Esophagus mucosa (tissue), 1 donor: ENCODE results near the gene FHIT. TPM values are rescaled to one million over a fixed set of nuclear protein-coding genes. Genes with fewer than 3 reads are reported as not detected.
"Not testable (repeated sequence)": the region's sequence is repeated elsewhere in the genome, so short reads cannot be mapped to it uniquely, and the experiment has no call there.

Experiments
- ATAC-seq: fragments of 200-7000 bp; cut with Tn5 transposase; one replicate; pipeline ENCODE4 v1.9.1; 2020
- total RNA-seq: library from RNA; stranded (reverse); gene quantifications from one replicate; pipeline ENCODE4 v1.2.4, GENCODE V29; 2023
- donor health status: DM: yes; HTN: yes; CAD: no.

The FHIT gene
- total RNA-seq, 1 donor from 2014 or later: 10.5 TPM

DNA sequence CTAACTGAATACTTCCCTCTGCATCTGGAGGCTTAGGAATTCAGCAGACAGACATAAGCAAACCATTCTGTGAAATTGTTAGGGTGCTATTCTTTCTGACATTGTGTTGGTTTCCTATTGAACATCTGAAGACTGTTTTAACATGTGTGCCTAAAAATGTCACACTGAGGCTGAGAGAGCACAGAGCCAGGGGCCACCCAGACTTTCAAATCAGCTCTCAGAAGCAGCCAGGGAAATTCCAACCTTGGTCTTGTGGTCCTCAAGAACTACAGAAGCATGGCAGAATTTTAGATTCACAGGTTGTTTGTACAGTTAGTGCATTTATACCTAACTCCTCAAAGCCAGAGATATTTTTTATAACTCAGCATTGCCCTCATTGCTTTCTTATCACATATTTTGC lies 1272.3 kb downstream of the FHIT start:
- no peak for ATAC-seq

DNA sequence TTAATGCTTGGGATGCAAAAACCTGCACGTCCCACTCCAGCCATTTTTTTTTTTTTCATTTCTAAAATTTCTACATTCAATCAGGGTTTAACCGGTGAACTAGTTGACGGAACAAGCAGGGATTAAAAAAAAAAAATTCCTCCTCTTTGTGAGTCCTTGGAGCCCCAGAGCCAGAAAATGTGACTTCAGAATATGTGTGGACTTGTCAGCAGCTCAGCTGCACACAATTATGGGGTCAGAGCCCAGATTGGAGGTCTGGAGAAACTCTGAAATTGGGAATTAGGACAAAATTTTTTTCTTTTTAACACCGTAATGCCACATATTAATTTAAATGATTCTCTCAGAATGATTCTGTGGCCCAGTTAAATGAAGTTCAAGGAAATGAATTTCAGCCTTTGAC lies 1280.5 kb downstream of the FHIT start:
- no peak for ATAC-seq

DNA sequence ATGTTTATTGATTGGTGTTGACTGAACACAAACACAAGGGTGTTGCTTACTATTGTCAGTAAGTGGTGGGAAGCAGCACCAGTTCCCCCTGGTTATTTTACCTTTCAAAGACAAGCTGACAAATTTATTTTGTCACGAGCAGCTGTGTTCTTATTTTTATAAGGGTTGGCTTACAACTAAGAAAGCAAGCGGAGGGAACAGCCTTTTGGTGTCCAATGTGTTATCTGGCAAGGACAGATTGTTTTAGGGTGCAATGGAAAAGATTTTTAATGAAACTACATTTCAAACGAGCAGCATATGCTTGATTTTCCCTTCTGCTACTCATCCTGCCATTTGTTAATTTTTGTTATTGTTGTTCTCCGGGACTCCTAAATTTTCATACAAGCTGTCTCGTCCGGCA lies 1280.9 kb downstream of the FHIT start:
- ATAC-seq: no peak

DNA sequence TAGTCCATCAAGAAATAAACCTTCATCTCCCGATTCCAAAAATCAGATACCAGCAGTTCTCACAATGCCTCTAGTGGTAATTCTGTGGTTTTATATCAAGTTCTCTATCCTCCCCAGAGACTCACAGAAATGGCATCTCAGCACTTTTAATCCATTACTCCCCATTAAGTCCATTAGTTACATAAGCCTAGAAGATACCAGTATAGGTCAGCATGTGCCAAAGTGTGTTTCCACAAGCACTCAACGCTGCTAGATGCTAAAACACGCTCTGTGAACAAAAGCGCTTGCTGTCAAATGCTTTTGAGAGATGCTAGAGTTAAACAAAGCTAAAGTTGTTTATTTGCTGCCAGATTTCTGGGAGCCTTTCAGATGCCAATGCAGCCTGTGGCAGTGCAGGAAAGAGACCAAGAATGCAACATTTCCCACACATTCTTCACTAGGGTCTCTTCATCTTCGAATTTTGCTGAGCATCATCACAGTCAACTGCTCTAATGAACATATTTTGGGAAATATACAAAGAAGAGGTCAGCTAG lies 1282.7 kb downstream of the FHIT start:
- ATAC-seq: no peak

DNA sequence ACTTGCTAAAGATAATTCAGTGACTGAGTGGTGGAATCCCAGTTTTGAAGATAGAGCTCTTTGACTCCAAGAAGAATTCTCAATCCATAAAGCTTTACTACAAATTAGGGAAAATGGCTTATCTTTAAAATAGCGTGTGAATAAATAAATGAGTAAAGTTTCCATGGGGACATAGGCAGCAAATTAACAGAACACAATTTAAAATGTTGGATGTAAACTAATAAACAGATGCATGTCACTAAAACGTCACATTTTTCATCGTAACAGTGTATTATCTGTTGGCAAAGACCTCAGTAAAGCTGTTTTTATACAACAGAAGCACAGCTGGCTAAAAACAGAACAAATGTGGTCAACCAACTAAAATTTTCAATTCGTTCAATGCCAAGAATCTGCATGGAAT lies 1287.6 kb downstream of the FHIT start:
- ATAC-seq: no peak

DNA sequence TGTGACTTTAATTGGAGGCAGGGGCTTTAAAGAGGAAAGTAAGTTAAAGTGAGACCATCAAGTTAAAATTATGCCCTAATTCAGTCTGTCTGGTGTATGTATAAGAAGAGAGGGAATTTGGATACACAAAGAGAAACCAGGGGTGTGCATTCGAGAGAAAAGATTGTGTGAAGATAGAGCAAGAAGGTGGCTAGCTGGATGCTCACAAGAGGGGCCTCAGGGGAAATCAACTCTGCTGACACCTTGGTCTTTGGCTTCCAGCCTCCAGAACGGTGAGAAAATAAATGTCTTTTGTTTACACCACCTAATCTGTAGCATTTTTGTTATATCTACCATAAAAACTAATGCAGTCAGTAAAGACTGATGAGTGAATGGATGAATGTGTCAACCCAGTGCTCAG lies 1294.1 kb downstream of the FHIT start:
- ATAC-seq: no peak

DNA sequence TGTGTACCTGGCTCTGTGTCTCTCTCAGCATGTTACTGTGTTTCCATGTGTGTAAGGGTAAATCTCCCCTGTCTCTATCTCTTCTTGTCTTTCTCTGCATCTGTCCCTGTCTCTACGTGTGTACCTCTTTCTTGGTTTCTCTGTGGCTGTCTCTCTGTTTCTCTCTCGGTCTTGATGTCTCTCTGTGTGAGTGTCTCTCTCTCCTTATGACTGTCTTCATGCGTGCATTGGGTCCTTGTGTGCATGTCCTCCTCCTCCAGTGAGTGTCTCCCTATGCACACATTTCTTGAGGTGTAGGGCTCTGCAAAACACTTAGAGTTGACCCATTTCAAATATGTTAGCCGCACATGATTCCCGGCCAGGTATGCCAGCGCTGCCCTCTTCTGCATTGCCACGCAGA lies 1298.1 kb downstream of the FHIT start:
- ATAC-seq: no peak

DNA sequence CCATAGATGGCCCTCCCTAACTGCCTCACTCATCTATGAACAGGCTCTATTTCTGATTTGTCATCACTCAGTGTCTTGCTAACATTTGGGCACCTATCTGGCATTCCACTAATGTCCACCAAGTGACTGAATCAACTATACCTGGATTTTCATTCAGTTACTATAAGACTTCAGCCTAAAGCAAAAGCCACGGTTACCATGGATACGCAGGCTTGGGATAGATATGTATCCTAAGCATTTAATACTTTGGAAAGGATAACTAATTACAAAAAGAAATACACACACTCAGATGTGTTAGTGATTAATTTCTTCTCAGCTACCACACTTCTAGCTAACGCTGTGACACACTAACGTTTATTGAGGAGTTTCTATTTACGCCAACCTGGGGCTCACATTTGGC lies 1301.9 kb downstream of the FHIT start:
- no peak for ATAC-seq

DNA sequence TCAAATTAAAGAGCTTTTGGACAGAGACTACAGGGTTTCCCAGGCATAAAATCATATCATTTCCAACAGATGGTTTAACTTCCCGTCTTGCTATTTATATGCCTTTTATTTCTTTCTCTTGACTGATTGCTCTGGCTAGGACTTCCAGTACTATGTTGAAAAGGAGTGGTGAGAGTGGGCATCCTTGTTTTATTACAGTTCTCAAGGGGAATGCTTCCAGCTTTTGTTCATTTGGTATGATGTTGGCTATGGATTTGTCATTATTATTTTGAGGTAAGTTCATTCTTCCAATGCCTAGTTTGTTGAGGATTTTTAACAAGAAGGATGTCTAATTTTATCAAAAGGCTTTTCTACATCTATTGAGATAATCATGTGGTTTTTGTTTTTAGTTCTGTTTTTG lies 1304.9 kb downstream of the FHIT start:
- ATAC-seq: no peak

DNA sequence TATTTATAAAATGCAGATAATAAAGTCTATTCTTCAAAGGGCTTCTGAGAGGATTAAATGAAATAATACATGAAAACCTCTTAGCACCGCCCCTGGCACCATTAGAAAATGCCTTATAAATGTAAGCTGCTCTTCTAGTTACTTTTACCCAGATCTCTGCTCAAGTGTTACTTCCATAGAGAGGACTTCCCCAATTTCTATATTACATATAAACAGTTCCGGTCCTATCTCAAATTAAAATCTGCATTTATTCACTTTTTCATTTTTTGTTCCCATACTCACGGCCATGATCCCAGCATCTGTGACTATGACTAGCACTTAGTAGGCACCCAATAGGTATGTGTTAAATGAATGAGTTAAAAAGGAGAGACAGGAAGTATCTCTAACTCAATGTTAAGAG lies 1310.5 kb downstream of the FHIT start:
- ATAC-seq: no peak

DNA sequence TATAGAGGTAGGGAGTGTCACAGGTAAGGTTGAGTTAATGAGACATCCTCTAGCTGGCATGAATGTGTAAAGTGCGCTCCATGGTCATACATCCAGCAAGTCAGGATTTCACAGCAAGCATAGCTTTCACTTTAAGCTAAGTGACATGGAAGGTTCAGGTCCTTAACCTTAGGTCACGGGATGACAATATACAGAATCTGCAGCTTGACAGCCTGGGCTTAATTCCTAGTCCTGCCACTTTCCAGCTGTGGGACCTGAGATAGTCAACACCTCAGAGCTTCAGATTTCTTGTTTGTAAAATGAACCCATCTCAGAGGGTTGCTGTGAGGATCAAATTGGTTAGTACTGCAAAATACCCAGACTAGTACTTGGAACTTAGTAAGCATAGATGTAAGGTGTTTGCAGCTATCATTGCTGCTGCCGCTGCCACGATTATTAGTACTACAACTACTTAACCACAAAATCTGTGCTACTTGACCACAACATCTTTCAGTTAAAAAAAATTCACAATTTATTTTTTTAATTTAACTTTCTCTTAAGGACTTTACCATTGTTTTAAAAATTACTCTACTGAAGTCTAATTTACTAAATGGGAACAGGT lies 1311.3 kb downstream of the FHIT start:
- no peak for ATAC-seq

DNA sequence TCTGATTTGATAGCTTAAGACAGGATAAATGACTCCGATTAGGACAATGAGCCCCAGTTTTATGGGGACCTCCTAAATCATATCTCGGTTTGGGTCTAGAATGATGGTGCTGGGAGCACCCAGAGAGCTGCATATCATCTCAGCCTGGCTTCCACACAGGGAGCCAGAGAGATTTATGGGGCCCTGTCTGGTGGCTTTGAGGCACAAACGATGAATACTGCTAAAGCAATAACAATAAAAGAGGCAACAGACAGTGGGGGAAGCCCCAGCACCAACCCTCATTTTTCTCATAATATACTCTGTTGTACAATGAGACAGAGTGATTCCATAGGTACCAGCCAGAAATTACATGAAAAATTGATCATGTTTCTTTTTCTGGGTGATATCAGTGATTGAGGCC lies 1312.4 kb downstream of the FHIT start:
- no peak for ATAC-seq

DNA sequence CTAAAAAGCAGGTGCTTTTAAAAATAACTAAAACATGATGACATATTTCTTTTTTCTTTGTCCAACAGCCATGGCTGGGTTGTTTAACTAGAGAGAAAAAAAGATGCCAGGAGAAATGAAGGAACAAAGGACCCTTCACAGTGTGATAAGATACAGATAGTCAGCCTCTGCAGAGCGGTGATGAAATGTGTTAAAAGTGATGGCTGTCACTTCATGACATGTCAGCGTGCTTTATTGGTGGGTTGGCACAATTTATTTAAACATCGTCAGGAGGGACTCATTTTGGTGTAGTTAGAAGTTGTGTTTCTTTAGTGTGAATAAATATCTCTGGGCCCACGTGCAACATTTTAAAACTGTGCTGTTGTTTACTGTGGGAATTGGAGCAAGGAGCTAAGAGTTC lies 1314.1 kb downstream of the FHIT start:
- no peak for ATAC-seq

DNA sequence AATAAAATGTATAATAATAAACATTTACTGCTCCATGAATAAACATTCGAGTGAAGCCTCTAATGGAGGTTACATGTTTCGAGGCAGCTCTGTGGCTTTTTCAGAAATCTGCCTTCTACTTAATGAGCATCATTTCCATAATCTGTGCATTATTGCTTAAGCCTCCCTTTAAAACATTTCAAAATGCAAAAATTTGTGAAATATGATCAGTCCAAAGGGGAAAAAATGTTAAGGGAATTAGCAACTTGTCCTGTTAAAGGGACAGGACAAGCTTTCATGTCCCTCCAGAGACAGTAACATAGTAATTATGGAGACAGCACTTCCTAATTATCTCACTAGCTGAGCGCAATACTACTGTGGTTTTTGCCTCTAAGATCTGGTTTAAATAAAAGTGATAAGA lies 1314.8 kb downstream of the FHIT start:
- no peak for ATAC-seq

DNA sequence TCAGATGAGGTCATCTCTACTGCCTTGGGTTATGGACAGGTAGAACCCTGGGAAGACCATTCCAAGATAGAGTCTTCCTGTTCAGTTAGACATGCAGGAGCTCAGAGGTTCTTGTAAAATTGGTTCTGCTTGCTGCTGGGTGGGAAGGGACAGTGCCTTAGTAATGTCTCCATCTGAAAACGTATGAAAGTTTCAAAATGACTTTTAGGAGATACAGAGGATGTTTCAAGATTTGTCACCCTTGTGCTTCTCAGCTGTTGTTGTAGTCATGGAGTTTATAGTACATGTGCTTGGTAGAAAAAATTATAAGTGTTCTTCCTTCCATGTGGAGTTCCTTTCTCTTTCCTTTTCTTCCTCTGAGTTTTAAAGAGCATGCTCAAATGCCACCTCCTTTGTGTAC lies 1316.2 kb downstream of the FHIT start:
- no peak for ATAC-seq

DNA sequence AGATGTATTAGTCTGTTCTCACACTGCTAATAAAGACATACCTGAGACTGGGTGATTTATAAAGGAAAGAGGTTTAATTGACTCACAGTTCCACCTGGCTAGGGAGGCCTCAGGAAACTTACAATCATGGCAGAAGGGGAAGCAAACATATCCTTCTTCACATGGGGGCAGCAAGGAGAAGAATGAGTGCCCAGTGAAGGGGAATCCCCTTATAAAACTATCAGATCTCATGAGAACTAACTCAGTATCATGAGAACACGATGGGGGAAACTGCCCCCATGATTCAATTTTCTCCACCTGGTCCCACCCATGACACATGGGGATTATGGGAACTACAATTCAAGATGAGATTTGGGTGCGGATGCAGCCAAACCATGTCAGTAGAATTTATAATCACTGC lies 1316.7 kb downstream of the FHIT start:
- not testable (repeated sequence) for ATAC-seq

DNA sequence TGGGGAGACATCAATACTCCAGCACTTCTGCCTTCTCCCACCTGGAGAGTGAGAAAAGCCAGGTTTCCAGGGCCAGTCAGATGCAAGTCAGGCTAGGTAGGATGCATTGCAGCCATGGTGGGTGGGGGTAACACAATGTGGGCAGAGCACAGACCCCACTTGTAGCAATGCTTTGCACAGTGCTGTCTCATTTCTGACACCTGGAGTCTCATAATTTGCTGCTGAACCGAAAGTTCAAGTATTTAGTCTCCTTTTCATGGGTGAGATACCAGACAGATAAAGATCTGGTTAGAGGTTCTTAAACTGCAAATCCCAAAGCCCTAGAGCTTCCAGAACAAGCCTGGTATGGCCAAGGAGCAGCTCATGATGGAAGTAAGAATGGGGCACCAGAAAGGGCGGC lies 1321.1 kb downstream of the FHIT start:
- ATAC-seq: no peak

DNA sequence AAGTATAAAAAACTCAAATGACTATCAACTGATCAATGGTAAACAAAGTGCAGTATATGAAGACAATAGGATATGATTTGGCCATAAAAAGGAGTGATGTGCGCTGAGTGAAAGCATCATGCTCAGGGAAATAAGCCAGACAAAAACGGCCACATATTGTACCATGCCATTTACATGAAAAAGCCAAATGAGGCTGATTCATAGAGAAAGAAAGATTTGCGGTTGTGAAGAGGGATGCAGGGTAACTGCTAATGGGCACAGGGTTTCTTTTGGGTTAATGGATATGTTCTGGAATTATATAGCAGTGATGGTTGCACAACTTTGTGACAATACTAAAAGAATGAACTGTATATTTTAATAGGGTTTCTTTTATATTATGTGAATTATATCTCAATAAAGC lies 1324.2 kb downstream of the FHIT start:
- no peak for ATAC-seq

DNA sequence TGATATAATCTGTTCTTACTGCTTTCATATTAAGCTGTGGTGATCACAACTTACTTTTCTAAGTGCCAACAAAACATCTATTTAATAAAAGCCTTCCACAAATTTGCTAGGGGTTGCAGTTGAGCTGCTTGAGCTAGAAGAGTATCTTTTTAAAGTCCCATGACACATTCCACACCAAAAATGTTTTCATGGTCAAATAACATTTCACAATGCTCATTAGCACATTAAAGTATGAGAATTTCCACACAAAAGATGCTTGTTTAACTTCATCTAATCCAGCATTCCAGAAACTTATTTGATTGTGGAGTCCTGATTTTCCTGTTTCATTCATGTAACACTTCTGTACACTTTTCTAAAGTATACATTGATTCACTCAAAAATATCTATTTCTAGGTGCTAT lies 1325.3 kb downstream of the FHIT start:
- ATAC-seq: no peak

DNA sequence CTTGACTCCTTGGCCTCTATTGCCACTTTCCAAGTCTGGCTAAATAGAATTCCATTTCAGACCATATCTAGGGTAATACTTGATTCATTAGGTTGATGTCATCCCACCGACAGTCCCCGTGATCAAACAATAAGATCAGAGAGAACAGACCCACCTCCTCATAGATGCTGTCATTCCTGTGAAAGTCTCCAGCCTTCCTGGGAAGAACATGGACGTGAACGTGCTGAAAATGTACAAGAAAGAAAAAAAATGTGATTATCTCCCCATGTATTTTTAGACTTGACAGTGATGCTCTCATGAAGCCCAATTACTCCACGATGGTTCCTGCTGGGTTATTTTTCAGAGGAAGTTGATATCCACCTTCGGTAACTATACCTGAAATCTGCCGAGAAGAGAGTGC lies 1329.1 kb downstream of the FHIT start:
- ATAC-seq: no peak

DNA sequence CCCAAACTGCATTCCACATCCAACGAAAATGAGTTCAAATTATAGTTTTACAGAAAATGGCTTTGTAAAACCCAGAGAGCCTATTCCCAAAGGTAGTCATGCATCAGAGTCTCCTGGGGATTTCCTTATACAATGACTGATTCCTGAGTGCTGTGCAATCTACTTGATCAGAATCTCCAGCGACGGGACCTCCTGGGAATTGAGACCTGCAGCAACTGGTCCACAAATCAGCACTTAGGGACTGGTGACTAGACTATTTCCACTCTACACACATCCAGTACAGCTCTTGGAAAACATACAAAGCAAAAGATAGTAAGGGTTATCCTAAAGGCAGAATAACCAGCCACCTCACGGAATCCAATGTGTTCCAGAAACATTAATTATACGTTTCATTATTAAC lies 1330.4 kb downstream of the FHIT start:
- ATAC-seq: no peak

DNA sequence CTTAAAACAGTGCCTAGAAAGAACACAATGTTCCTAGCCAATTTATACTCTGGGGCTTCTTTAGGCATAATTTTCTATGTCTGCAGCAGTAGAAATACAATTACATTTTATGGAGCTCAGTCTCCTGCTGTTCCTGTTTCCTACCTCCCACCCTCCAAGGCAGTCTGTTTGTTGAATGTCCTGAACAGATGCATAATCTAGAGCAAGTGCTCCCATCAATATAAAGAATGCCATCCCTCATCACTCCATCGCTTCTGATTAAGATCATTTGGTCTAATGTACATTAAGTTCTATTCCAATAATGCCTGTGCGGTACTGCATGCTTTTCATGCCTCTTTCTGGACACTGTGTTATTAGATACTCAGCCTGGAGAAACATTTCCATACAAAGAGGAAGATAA lies 1331.7 kb downstream of the FHIT start:
- no peak for ATAC-seq

DNA sequence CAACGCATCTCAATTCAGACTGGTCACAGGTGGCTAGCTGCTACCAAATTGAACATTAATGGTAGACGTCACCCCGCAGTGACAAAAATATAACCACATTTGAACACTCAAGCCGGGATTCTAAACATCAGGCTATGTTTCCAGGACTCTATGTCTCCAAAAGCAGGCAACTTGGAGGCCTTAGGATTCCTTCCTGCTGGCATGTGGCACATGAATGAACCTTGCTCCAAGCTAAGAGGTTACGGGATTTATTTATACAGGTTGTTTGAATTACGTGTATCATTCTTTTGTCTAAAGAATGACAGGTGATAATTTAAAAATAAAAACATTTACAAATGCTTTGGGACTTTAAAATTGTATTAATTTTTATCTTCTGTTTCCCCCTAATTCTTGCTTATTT lies 1337.0 kb downstream of the FHIT start:
- no peak for ATAC-seq

DNA sequence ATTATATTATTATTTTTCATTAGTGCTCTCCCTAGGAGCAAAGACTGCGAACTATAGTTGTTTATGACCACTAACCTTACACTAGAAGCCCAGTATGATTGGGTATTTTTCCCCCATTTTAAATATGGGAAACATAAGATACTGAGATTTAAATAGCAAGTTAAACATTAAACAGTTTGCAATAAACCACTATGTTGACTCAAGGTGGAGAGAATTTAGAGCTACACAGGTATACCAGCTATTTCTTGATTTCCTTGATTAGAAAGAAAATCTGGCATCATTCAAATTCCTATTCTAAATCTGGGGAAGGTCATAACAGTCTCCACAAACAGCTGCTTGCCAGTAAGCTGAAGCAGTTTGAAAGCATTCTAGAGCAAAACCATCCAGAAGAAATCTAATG lies 1337.6 kb downstream of the FHIT start:
- no peak for ATAC-seq

DNA sequence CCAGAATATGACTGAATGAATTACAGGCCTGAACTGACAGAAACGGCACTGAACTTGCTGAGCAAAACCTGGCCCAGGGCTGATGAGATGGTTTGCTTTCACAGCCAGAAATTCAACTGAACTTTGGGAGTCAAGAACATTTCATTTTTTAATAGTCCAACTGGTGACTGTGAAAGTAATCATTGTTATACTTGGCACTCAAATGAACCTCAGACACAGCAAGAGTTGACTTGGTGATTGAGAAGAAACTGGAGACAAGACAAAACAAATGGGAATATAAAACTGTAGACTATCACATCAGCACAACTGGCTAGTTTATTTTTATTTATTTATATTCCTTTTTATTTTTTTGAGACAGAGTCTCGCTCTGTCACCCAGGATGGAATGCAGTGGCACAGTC lies 1342.6 kb downstream of the FHIT start:
- no peak for ATAC-seq
